H9 (cell line): Measurements from ENCODE around the gene CCDC92B. TPM values are rescaled to one million over a fixed set of nuclear protein-coding genes. Genes with fewer than 3 reads are reported as not detected.

Experiments used
- DNase-seq: peaks from one replicate; pipeline ENCODE4 v3.0.0-alpha.2; 2017
- H2AFZ ChIP-seq: one replicate; pipeline ENCODE4 v1.6.1; 2013; ENCODE audit warnings: mild to moderate bottlenecking, low read length, control low read depth, moderate library complexity
- H2AK5ac ChIP-seq: 2 replicates; pipeline ENCODE4 v1.6.1; 2013; ENCODE audit warnings: low read length, control low read depth, mixed read lengths; ENCODE audit not compliant: insufficient read length
- H2BK120ac ChIP-seq: one replicate; pipeline ENCODE4 v1.6.1; 2013; ENCODE audit warnings: low read depth, mild to moderate bottlenecking, low read length, control low read depth, inconsistent platforms; ENCODE audit not compliant: poor library complexity, severe bottlenecking
- H2BK12ac ChIP-seq: 2 replicates; pipeline ENCODE4 v1.6.1; 2013; ENCODE audit warnings: low read length, control low read depth, mixed read lengths, low read depth; ENCODE audit not compliant: insufficient read length
- H2BK15ac ChIP-seq: 2 replicates; pipeline ENCODE4 v1.6.1; 2013; ENCODE audit warnings: low read depth, low read length, control low read depth
- H2BK20ac ChIP-seq: one replicate; pipeline ENCODE4 v1.6.1; 2013; ENCODE audit warnings: low read depth, mild to moderate bottlenecking, low read length, control low read depth, inconsistent platforms; ENCODE audit not compliant: poor library complexity, severe bottlenecking
- H2BK5ac ChIP-seq: 2 replicates; pipeline ENCODE4 v1.6.1; 2013; ENCODE audit warnings: low read length, control low read depth, mixed read lengths; ENCODE audit not compliant: insufficient read length
- H3K14ac ChIP-seq: 2 replicates; pipeline ENCODE4 v1.6.1; 2013; ENCODE audit warnings: low read length, control low read depth; ENCODE audit not compliant: insufficient read depth
- H3K18ac ChIP-seq: 2 replicates; pipeline ENCODE4 v1.6.1; 2013; ENCODE audit warnings: low read depth, mild to moderate bottlenecking, mixed read lengths, low read length, control low read depth; ENCODE audit not compliant: insufficient read length
- H3K23ac ChIP-seq: 2 replicates; pipeline ENCODE4 v1.6.1; 2013; ENCODE audit warnings: low read length, control low read depth, mixed read lengths, low read depth; ENCODE audit not compliant: insufficient read length
- H3K23me2 ChIP-seq: 2 replicates; pipeline ENCODE4 v1.6.1; 2013; ENCODE audit warnings: low read depth, mild to moderate bottlenecking, mixed read lengths, low read length, control low read depth; ENCODE audit not compliant: insufficient read length, poor library complexity, severe bottlenecking
- H3K27ac ChIP-seq: 2 replicates; pipeline ENCODE4 v1.5.1; 2013; ENCODE audit warnings: low read length, control low read depth, mixed read lengths, low read depth; ENCODE audit not compliant: insufficient read length
- H3K27me3 ChIP-seq: 2 replicates; pipeline ENCODE4 v1.6.1; 2013; ENCODE audit warnings: low read length, control low read depth, inconsistent platforms; ENCODE audit not compliant: insufficient read depth
- H3K4ac ChIP-seq: 2 replicates; pipeline ENCODE4 v1.6.1; 2013; ENCODE audit warnings: low read depth, mild to moderate bottlenecking, control low read depth, inconsistent platforms, low read length, moderate library complexity
- H3K4me1 ChIP-seq: 2 replicates; pipeline ENCODE4 v1.6.1; 2013; ENCODE audit warnings: low read length, control low read depth, inconsistent platforms; ENCODE audit not compliant: insufficient read depth
- H3K4me2 ChIP-seq: 2 replicates; pipeline ENCODE4 v1.6.1; 2013; ENCODE audit warnings: low read length, control low read depth, mixed read lengths; ENCODE audit not compliant: insufficient read length, insufficient read depth
- H3K56ac ChIP-seq: 2 replicates; pipeline ENCODE4 v1.6.1; 2013; ENCODE audit warnings: low read depth, mild to moderate bottlenecking, mixed read lengths, low read length, control low read depth; ENCODE audit not compliant: insufficient read length
- H3K79me1 ChIP-seq: 2 replicates; pipeline ENCODE4 v1.6.1; 2013; ENCODE audit warnings: low read depth, mild to moderate bottlenecking, moderate library complexity, low read length, control low read depth, inconsistent platforms; ENCODE audit not compliant: insufficient read depth, poor library complexity, severe bottlenecking
- H3K79me2 ChIP-seq: 2 replicates; pipeline ENCODE4 v1.6.1; 2013; ENCODE audit warnings: low read length, control low read depth, inconsistent platforms; ENCODE audit not compliant: insufficient read depth
- H3K9ac ChIP-seq: 2 replicates; pipeline ENCODE4 v1.6.1; 2013; ENCODE audit warnings: low read length, control low read depth, mixed read lengths; ENCODE audit not compliant: insufficient read length; ENCODE audit errors: extremely low read depth
- H3K9me3 ChIP-seq: one replicate; pipeline ENCODE4 v1.6.1; 2013; ENCODE audit warnings: low read depth, low read length, inconsistent platforms; ENCODE audit not compliant: control insufficient read depth
- H3T11ph ChIP-seq: one replicate; pipeline ENCODE4 v1.6.1; 2013; ENCODE audit warnings: mild to moderate bottlenecking, low read length, control low read depth, inconsistent platforms
- H4K20me1 ChIP-seq: one replicate; pipeline ENCODE4 v1.6.1; 2013; ENCODE audit not compliant: control insufficient read depth, insufficient read length, insufficient read depth
- H4K5ac ChIP-seq: 2 replicates; pipeline ENCODE4 v1.6.1; 2013; ENCODE audit warnings: low read depth, mild to moderate bottlenecking, mixed read lengths, low read length, control low read depth; ENCODE audit not compliant: insufficient read length
- H4K8ac ChIP-seq: replicated peaks from 2 replicates; pipeline ENCODE4 v1.6.1; 2013; ENCODE audit warnings: low read length, control low read depth, mixed read lengths, low read depth; ENCODE audit not compliant: insufficient read length
- H4K91ac ChIP-seq: 2 replicates; pipeline ENCODE4 v1.6.1; 2013; ENCODE audit warnings: low read depth, mild to moderate bottlenecking, moderate library complexity, mixed read lengths, low read length, control low read depth; ENCODE audit not compliant: insufficient read length
- H3K27ac Mint-ChIP-seq, 3 experiments: 2 replicates in 2 of 3; 3 replicates in 1 of 3; pipeline ENCODE4 v1.8.0; 2020 to 2021; ENCODE audit warnings: mixed read lengths in 3 of 3, mild to moderate bottlenecking in 1 of 3, moderate library complexity in 1 of 3
- H3K27me3 Mint-ChIP-seq: 2 replicates; pipeline ENCODE4 v1.8.0; 2021; ENCODE audit warnings: low read depth, mild to moderate bottlenecking, moderate library complexity, mixed read lengths
- H3K36me3 Mint-ChIP-seq, 3 experiments: 2 replicates in 2 of 3; 3 replicates in 1 of 3; pipeline ENCODE4 v1.8.0; 2020 to 2021; ENCODE audit warnings: low read depth in 3 of 3, mixed read lengths in 3 of 3; ENCODE audit not compliant: insufficient read depth in 1 of 3
- H3K4me1 Mint-ChIP-seq, 2 experiments: 2 replicates each; pipeline ENCODE4 v1.8.0; 2020; ENCODE audit warnings: mixed read lengths in 2 of 2
- H3K4me3 Mint-ChIP-seq, 2 experiments: 2 replicates in 1 of 2; 3 replicates in 1 of 2; pipeline ENCODE4 v1.8.0; 2020 to 2021; ENCODE audit warnings: mild to moderate bottlenecking in 2 of 2, mixed read lengths in 2 of 2, moderate library complexity in 1 of 2
- H3K9me3 Mint-ChIP-seq, 2 experiments: 2 replicates in 1 of 2; 3 replicates in 1 of 2; pipeline ENCODE4 v1.8.0; 2020; ENCODE audit warnings: mild to moderate bottlenecking in 2 of 2, mixed read lengths in 2 of 2, moderate library complexity in 1 of 2
- CTCF ChIP-seq: fragments of 200-600 bp; sonication (generic); conservative IDR thresholded peaks from 3 replicates; pipeline ENCODE4 v1.8.0; 2021; ENCODE audit warnings: antibody characterized with exemption, mild to moderate bottlenecking
- WGBS: extraction: QIAGEN DNeasy Blood & Tissue Kit; methylation state at CpG from one replicate; pipeline ENCODE4 v1.1.7; 2013; ENCODE audit warnings: missing lambda C conversion rate, low lambda C conversion rate, mixed read lengths; ENCODE audit not compliant: insufficient read length; ENCODE audit errors: extremely low coverage; 5-methylcytosine and 5-hydroxymethylcytosine counted together
- total RNA-seq: library from RNA; stranded (reverse); gene quantifications from 2 replicates; pipeline ENCODE4 v1.2.1, GENCODE V29; 2021

The CCDC92B gene
- total RNA-seq, 1 experiment from 2014 or later: 8.0 TPM

GRCh38 chr17:2722611-2723010, 26.8 kb downstream of the CCDC92B start:
- Histone ChIP-seq H4K91ac (no peak overlapping the region), H4K5ac (no peak overlapping the region), H2BK5ac (no peak overlapping the region), H3K9me3 (no peaks in the 10 kb centered on the region), H3K4ac (no peak overlapping the region), H4K20me1 (no peaks in the 10 kb centered on the region), H4K8ac (no peak overlapping the region), H3K18ac (no peak overlapping the region), H3T11ph (no peak overlapping the region), H2BK120ac (no peak overlapping the region), H3K4me2 (no peak overlapping the region), H3K79me2 (no peaks in the 10 kb centered on the region), H3K23ac (no peak overlapping the region), H3K4me1 (peaks cover 6% of the 10 kb centered on the region; the same call in 1 of the 2 replicates), H2BK12ac (no peak overlapping the region), H2AFZ (no peak overlapping the region), H3K9ac (no peak overlapping the region), H3K79me1 (no peaks in the 10 kb centered on the region), H2AK5ac (no peak overlapping the region), H3K27me3 (no peaks in the 10 kb centered on the region), H2BK20ac (no peak overlapping the region), H2BK15ac (no peak overlapping the region), H3K56ac (no peak overlapping the region), H3K23me2 (peaks cover 3% of the 10 kb centered on the region), H3K27ac (no peak overlapping the region), H3K14ac (no peak overlapping the region)
- Mint-ChIP-seq H3K27me3 (peaks cover 9% of the 10 kb centered on the region), H3K27ac (no peak overlapping the region), H3K9me3 (no peaks in the 10 kb centered on the region), H3K36me3 (peaks cover 0 to 12% (median 9%) of the 10 kb centered on the region in 3 experiments; a peak in 4 of 7 replicates), H3K4me1 (peaks cover 13 to 50% of the 10 kb centered on the region in 2 experiments), H3K4me3 (no peak overlapping the region)
- no CpG with 5 or more reads among the region's 10 CpGs for WGBS
- peak; percentile 38 for DNase-seq
- TF ChIP-seq CTCF: no peak
